Activated CD8-positive, alpha-beta memory T cell treated with anti-CD3 and anti-CD28 coated beads, Interleukin-2, amount 50 U/mL, for 1 hour (primary cell): ENCODE data around the gene ESYT3.

Experiments
- DNase-seq: peaks from one replicate; pipeline ENCODE4 v3.0.0-alpha.2; 2020; ENCODE audit errors: extremely low read depth

ESYT3 gene

GRCh38 chr3:138434276-138434874 is at the start of gene ESYT3:
TSS of gene ESYT3 (plus strand) at chr3:138434616. CDS start at chr3:138434799, 183 bp downstream.
- DNase-seq = no peak

- no peak for DNase-seq
These were observed 49.4 kb upstream of the ESYT3 start for GRCh38 chr3:138384976-138385375.

- no peak for DNase-seq
These were observed 45.2 kb upstream of the ESYT3 start for GRCh38 chr3:138389144-138389601.

GRCh38 chr3:138389841-138390581 is 44.4 kb upstream of the ESYT3 start:
- no peak for DNase-seq

GRCh38 chr3:138390582-138390932 is 43.9 kb upstream of the ESYT3 start:
- DNase-seq = no peak

GRCh38 chr3:138394156-138394555 is 40.3 kb upstream of the ESYT3 start:
- no peak for DNase-seq

GRCh38 chr3:138394686-138395085 is 39.7 kb upstream of the ESYT3 start:
- no peak for DNase-seq

- DNase-seq = no peak
These were observed 38.3 kb upstream of the ESYT3 start for GRCh38 chr3:138395865-138396751.

- DNase-seq = no peak
These were observed 37.5 kb upstream of the ESYT3 start for GRCh38 chr3:138396752-138397410.

- DNase-seq = no peak
These were observed 36.4 kb upstream of the ESYT3 start for GRCh38 chr3:138397983-138398382.

- no peak for DNase-seq
These were observed 35.4 kb upstream of the ESYT3 start for GRCh38 chr3:138398791-138399575.

GRCh38 chr3:138399766-138400165 is 34.6 kb upstream of the ESYT3 start:
- DNase-seq = no peak

- no peak for DNase-seq
These were observed 33.8 kb upstream of the ESYT3 start for GRCh38 chr3:138400651-138401070.

- DNase-seq = no peak
These were observed 32.6 kb upstream of the ESYT3 start for GRCh38 chr3:138401834-138402233.

- no peak for DNase-seq
These were observed 30.3 kb upstream of the ESYT3 start for GRCh38 chr3:138404121-138404520.

GRCh38 chr3:138405001-138405400 is 29.4 kb upstream of the ESYT3 start:
- DNase-seq = no peak

GRCh38 chr3:138405486-138405885 is 28.9 kb upstream of the ESYT3 start:
- no peak for DNase-seq

- no peak for DNase-seq
These were observed 27.8 kb upstream of the ESYT3 start for GRCh38 chr3:138406606-138407005.

GRCh38 chr3:138407236-138407907 is 27.0 kb upstream of the ESYT3 start:
- DNase-seq = no peak

GRCh38 chr3:138408751-138409570 is 25.5 kb upstream of the ESYT3 start:
- DNase-seq = no peak
